Activated T-helper 17 cell treated with anti-CD3 and anti-CD28 coated beads, Interleukin-2, amount 50 U/mL, for 72 hours (primary cell): ENCODE results near the gene APOL2. TPM values are rescaled to one million over a fixed set of nuclear protein-coding genes. Genes with fewer than 3 reads are reported as not detected.

Experiments used
- ATAC-seq: fragments of 150-1000 bp; cut with Tn5 transposase; replicated peaks from 2 replicates; pipeline ENCODE4 v1.10.0; 2021; ENCODE audit warnings: mild to moderate bottlenecking, moderate library complexity
- H3K27ac Mint-ChIP-seq: one replicate; pipeline ENCODE4 v1.8.0; 2022; ENCODE audit warnings: mixed read lengths
- H3K27me3 Mint-ChIP-seq: one replicate; pipeline ENCODE4 v1.8.0; 2022; ENCODE audit warnings: mixed read lengths
- H3K36me3 Mint-ChIP-seq: one replicate; pipeline ENCODE4 v1.8.0; 2022; ENCODE audit warnings: low read depth, mild to moderate bottlenecking, mixed read lengths
- H3K4me1 Mint-ChIP-seq: one replicate; pipeline ENCODE4 v1.8.0; 2022; ENCODE audit warnings: mixed read lengths
- H3K4me3 Mint-ChIP-seq: one replicate; pipeline ENCODE4 v1.8.0; 2022; ENCODE audit warnings: mild to moderate bottlenecking, mixed read lengths
- H3K9me3 Mint-ChIP-seq: one replicate; pipeline ENCODE4 v1.8.0; 2022; ENCODE audit warnings: mixed read lengths
- total RNA-seq, 2 donors: library from RNA; stranded (reverse); gene quantifications; one replicate each; pipeline ENCODE4 v1.2.3, GENCODE V29; 2022

APOL2 gene, protein sequence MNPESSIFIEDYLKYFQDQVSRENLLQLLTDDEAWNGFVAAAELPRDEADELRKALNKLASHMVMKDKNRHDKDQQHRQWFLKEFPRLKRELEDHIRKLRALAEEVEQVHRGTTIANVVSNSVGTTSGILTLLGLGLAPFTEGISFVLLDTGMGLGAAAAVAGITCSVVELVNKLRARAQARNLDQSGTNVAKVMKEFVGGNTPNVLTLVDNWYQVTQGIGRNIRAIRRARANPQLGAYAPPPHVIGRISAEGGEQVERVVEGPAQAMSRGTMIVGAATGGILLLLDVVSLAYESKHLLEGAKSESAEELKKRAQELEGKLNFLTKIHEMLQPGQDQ
- 100 to 1,000 TPM; 105 to 116 TPM for total RNA-seq

- peak within 1 kb of the TSS; percentile 96 for H3K27ac Mint-ChIP-seq
- H3K4me3 Mint-ChIP-seq = peak within 1 kb of the TSS; percentile 98
- no peaks in the 10 kb centered on the region for H3K27me3 Mint-ChIP-seq
- peaks cover 55% of the 10 kb centered on the region for H3K36me3 Mint-ChIP-seq
- ATAC-seq = peak; percentile 96
- H3K9me3 Mint-ChIP-seq = no peaks in the 10 kb centered on the region
- peaks cover 41% of the 10 kb centered on the region for H3K4me1 Mint-ChIP-seq
Observed at GRCh38 chr22:36239401-36240171, at the start of gene APOL2. Gene APOL2, minus strand, starts transcription at chr22:36239527. Its CDS starts 6,365 bp downstream, at chr22:36233162.

DNA sequence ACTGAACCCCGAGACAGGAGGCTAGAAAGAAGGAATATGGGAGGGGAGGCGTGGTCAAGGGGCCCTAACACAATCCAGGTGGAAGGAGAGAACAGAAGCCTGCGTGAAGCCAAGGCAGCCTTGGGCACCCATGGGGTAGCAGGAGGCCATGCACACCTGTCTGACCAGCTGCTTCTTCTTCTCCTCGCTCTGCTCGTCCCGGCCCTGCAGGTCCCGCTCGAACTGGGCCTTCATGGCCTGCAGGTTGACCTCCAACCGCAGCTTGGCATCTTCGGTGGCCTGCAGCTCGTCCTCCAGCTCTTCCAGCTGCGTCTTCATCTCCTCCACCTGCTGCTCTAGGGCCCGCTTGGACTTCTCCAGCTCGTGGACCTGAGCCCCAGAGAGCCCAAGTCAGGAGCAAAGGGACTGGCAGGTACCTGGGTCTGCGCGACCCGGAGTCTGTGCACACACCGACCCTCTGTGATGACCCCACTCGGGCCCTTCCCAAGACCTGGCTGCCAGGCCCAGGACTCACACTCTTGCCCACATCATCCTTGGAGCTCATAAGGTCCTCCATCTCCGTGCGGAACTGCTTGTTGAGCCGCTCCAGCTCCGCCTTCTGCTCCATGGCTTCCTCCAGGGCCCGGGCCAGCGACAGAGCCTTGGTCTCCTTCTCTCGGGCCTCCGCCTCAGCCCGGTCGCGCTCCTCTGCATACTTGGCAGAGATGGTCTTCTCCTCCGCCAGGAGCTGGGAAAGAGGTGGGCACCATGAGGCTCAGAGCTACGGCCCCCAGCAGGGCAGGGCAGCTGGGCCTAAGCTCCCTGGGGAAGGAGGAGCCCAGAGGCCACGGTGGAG is 49.5 kb upstream of the APOL2 start:
- no peak overlapping the region for H3K4me3 Mint-ChIP-seq
- H3K36me3 Mint-ChIP-seq = peaks cover 96% of the 10 kb centered on the region
- ATAC-seq = no peak
- peaks cover 17% of the 10 kb centered on the region for H3K4me1 Mint-ChIP-seq
- no peaks in the 10 kb centered on the region for H3K27me3 Mint-ChIP-seq
- H3K9me3 Mint-ChIP-seq = no peaks in the 10 kb centered on the region
- H3K27ac Mint-ChIP-seq = peak overlapping the region; percentile 92

DNA sequence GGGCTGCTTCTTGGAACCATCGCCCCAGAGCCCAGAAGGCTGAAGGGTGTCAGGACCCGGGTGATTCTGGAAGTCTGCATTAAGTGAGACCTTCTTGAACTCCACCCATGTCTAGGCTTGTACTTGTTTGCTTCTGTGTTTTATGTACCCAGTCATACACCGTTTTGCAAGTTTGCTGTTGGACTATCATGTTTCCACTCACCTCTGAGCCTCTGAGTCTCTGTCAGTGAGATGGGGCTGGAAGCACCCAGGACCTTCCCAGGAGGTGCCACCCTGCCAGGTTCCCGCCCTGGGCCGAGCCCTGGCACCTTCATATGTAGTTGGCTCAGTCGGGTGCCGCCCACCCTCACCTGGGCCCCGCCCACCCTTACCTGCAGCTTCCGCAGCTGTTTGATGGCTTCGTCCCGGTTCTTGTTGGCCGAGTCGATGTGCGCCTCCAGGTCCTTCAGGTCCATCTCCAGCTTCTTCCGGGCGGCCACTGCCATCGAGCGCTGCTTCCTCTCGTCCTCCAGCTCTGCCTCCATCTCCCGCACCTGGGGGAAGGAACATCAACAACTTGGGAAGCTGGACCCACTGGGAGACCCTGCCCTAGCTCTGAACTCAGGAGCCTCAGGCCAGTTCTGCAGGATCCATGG is 48.7 kb upstream of the APOL2 start:
- Mint-ChIP-seq H3K4me1 (peaks cover 17% of the 10 kb centered on the region), H3K27me3 (no peaks in the 10 kb centered on the region), H3K9me3 (no peaks in the 10 kb centered on the region), H3K36me3 (peaks cover 96% of the 10 kb centered on the region), H3K4me3 (no peak overlapping the region), H3K27ac (peak overlapping the region; percentile 92)
- ATAC-seq = no peak

GRCh38 chr22:36286096-36286957 is 47.0 kb upstream of the APOL2 start:
- Mint-ChIP-seq H3K9me3 (no peaks in the 10 kb centered on the region), H3K27ac (peak overlapping the region; percentile 73), H3K4me1 (peaks cover 17% of the 10 kb centered on the region), H3K4me3 (no peak overlapping the region), H3K27me3 (no peaks in the 10 kb centered on the region), H3K36me3 (peaks cover 96% of the 10 kb centered on the region)
- ATAC-seq = peak; percentile 74

- Mint-ChIP-seq H3K27ac (no peak overlapping the region), H3K27me3 (no peaks in the 10 kb centered on the region)
- ATAC-seq = no peak
Observed at GRCh38 chr22:36285545-36285944, 46.2 kb upstream of the APOL2 start.

GRCh38 chr22:36285017-36285416 is 45.7 kb upstream of the APOL2 start:
- no peaks in the 10 kb centered on the region for H3K9me3 Mint-ChIP-seq
- no peak overlapping the region for H3K4me3 Mint-ChIP-seq
- H3K27me3 Mint-ChIP-seq = no peaks in the 10 kb centered on the region
- peaks cover 17% of the 10 kb centered on the region for H3K4me1 Mint-ChIP-seq
- peaks cover 98% of the 10 kb centered on the region for H3K36me3 Mint-ChIP-seq
- no peak overlapping the region for H3K27ac Mint-ChIP-seq
- ATAC-seq = no peak

More at GRCh38 chr22:36285545-36285944, 46.2 kb upstream of the APOL2 start:
- H3K4me1 Mint-ChIP-seq = peaks cover 17% of the 10 kb centered on the region
- peaks cover 99% of the 10 kb centered on the region for H3K36me3 Mint-ChIP-seq
- no peak overlapping the region for H3K4me3 Mint-ChIP-seq
- H3K9me3 Mint-ChIP-seq = no peaks in the 10 kb centered on the region

GRCh38 chr22:36284171-36284571 is 44.8 kb upstream of the APOL2 start:
- no peak for ATAC-seq
- Mint-ChIP-seq H3K4me1 (peaks cover 10% of the 10 kb centered on the region), H3K27ac (no peak overlapping the region), H3K27me3 (no peaks in the 10 kb centered on the region), H3K9me3 (no peaks in the 10 kb centered on the region), H3K36me3 (peaks cover 98% of the 10 kb centered on the region), H3K4me3 (no peak overlapping the region)

- Mint-ChIP-seq H3K27me3 (no peaks in the 10 kb centered on the region), H3K4me3 (no peak overlapping the region), H3K9me3 (no peaks in the 10 kb centered on the region), H3K27ac (no peak overlapping the region), H3K36me3 (peaks cover 83% of the 10 kb centered on the region), H3K4me1 (peaks cover 13% of the 10 kb centered on the region)
- ATAC-seq = no peak
Observed at GRCh38 chr22:36282328-36282831, 43.1 kb upstream of the APOL2 start.

DNA sequence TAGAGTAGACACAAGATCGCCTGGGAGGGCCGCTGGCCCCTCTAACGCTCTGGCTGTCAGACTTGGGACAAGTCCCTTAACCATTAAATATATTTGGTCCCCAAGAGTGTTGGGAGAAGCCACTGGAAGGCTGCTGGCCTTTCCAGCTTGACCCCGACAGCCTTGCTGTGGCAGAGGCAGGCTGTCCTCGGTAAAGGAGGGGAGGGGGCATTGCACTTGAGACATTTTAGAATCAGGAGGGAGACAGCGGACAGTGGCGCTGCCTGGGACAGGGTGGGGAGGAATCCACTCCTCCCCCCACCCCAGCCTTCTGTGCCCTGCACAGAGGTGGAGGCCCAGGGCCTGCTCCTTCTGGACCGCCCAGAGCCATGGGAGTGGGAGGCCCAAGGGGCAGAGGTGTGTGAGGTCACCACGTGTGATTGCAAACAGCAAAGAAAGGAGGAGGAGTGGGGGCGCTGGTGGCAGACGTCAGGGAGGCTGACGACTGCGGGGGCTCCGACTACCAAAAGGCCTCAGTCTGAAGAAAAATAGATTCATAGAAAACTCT is 42.5 kb upstream of the APOL2 start:
- H3K36me3 Mint-ChIP-seq = peaks cover 77% of the 10 kb centered on the region
- H3K27ac Mint-ChIP-seq = no peak overlapping the region

DNA sequence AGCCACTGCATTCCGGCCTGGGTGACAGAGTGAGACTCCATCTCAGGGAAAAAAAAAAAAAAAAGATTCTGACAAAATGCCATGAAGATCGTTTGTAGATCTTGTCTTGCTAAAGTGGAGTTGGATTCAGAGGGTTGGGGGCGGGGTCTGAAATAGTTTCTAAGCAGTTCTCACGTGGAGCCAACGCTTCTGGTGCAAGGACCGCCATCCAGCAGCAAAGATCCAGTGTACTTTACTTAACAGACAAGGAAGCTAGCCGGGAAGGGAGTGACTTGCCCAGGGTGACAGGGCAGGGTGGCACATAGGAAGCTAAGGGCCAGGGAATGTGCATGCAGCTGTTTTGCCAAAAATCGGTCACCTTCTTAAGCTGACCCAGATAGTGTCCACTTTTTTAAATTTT is 41.1 kb upstream of the APOL2 start:
- H3K4me3 Mint-ChIP-seq = no peak overlapping the region
- peak overlapping the region; percentile 33 for H3K27ac Mint-ChIP-seq
- ATAC-seq = no peak
- H3K27me3 Mint-ChIP-seq = no peaks in the 10 kb centered on the region
- no peaks in the 10 kb centered on the region for H3K9me3 Mint-ChIP-seq
- peaks cover 63% of the 10 kb centered on the region for H3K36me3 Mint-ChIP-seq
- H3K4me1 Mint-ChIP-seq = peaks cover 6% of the 10 kb centered on the region

More for the DNA sequence above, 42.5 kb upstream of the APOL2 start:
- Mint-ChIP-seq H3K4me3 (no peak overlapping the region), H3K9me3 (no peaks in the 10 kb centered on the region), H3K27me3 (no peaks in the 10 kb centered on the region), H3K4me1 (peaks cover 9% of the 10 kb centered on the region)
- ATAC-seq = no peak

- peaks cover 12% of the 10 kb centered on the region for H3K4me1 Mint-ChIP-seq
- no peak overlapping the region for H3K4me3 Mint-ChIP-seq
- H3K36me3 Mint-ChIP-seq = peaks cover 51% of the 10 kb centered on the region
- ATAC-seq = no peak
- no peaks in the 10 kb centered on the region for H3K9me3 Mint-ChIP-seq
- no peaks in the 10 kb centered on the region for H3K27me3 Mint-ChIP-seq
- no peak overlapping the region for H3K27ac Mint-ChIP-seq
Observed at GRCh38 chr22:36279219-36279666, 39.9 kb upstream of the APOL2 start.

DNA sequence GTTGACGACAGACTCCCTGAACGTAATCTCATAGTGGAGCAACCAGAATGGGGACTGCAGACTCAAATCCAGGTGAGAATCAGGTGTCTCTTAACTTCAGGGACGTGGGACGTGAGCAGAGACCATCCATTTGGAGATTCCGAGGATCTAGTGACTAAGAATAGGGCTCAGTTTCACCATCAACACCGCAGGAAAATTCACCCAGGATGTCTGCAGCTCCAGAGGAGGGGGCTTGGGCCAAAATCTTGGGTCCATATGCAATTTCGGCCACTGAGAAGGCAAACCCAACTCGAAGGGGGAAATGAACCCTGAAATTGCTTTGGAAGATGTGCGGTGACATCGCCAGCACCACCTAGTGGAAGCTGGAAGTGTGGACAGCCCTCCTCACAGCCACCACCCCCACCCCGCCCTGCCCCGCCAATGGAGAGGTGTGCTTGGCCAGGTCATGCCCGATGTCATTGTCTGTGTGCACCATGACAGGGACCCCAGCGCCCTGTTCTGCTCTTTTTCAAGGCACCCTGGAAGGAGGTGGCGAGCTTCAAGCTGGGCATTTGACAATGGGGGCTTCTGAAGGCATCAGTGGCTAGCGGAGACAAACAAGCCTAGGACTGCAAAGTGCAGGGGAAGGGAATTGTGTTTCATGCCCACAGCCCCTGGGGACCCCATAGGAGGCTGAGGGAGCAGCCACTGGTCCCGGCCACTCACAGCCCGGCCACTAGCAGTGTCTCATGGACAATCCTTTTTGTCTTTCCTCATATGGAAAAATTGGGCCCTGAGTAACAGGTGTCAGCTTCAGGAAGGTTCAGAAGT is 38.4 kb upstream of the APOL2 start:
- no peaks in the 10 kb centered on the region for H3K27me3 Mint-ChIP-seq
- ATAC-seq = peak; percentile 78
- H3K9me3 Mint-ChIP-seq = no peaks in the 10 kb centered on the region
- H3K27ac Mint-ChIP-seq = peak overlapping the region; percentile 47
- no peak overlapping the region for H3K4me3 Mint-ChIP-seq
- H3K36me3 Mint-ChIP-seq = peaks cover 36% of the 10 kb centered on the region
- peaks cover 19% of the 10 kb centered on the region for H3K4me1 Mint-ChIP-seq
